Dermis microvascular lymphatic vessel endothelial cell (primary cell): ENCODE results near the gene PC. TPM values are rescaled to one million over a fixed set of nuclear protein-coding genes. Genes with fewer than 3 reads are reported as not detected.
A peak's percentile ranks its signal among the peaks of the same experiment; 100 is the strongest.
"Not testable (repeated sequence)": the region's sequence is repeated elsewhere in the genome, so short reads cannot be mapped to it uniquely, and the experiment has no call there.

Experiments used
- DNase-seq, 2 donors: peaks; one replicate each; pipeline versions ENCODE4 v3.0.0 to v3.0.0-alpha.2; 2010; ENCODE audit warnings: low read depth in 2 of 2
- total RNA-seq: library from RNA; depleted of rRNA; stranded (reverse); fragments of >200 nt; gene quantifications from 2 replicates; pipeline ENCODE4 v1.2.1, GENCODE V29; 2014

The PC gene
- total RNA-seq, 1 donor from 2014 or later, result 9.1 TPM

DNA sequence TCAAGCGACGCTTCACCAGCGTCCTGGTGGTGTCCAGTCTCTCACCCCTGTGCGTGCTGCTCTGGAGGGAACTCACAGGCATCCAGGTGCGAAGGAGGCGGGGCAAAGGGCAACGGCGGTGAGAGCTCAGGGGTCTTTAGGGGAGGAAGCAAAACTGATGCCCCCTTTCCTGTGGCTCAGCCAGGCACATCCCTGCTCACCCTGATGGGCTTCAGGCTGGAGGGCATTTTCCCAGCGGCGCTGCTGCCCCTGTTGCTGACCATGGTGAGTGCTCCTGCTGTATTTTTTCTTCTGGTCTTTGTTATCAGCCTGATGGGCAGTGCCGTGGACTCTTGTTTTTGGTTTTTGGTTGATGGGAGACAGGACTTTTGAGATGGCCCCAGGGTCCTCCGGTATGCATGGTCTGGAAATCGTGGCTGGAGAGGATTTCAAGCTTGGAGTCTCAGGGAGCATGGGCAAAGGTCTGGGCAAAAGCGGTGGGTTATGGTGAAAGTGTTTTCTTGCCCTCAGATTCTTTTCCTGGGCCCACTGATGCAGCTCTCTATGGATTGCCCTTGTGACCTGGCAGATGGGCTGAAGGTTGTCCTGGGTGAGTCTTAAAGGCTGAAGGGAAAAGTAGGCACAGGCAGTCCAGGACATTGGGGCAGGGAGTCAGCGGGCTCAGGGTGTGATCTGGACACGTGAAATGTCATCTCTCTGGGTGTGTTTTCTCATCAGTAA is 114.2 kb downstream of the PC start:
- no peak for DNase-seq

DNA sequence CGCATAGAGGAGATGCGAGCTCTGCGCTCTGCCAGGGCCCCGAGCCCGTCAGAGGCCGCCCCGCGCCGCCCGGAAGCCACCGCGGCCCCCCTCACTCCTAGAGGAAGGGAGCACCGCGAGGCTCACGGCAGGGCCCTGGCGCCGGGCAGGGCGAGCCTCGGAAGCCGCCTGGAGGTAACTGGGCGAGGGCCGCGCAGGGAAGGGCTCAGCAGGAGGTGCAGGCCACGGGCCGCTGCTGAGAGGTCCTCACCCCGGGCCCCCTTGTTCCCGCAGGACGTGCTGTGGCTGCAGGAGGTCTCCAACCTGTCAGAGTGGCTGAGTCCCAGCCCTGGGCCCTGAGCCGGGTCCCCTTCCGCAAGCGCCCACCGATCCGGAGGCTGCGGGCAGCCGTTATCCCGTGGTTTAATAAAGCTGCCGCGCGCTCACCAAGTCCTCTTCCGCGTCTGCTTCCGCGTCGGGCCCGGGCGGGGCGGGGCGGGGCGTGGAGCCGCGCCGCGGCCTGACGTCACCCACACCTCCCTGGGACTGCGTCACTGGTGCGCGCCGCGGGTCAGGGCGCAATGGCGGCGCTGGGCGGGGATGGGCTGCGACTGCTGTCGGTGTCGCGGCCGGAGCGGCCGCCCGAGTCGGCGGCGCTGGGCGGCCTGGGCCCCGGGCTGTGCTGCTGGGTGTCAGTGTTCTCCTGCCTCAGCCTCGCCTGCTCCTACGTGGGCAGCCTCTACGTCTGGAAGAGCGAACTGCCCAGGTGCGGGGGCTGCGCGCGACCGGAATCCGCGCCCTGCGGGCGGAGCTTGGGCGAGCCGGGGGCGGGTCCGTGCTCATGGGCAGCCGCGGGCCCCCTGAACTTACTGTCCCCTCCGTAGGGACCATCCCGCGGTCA is 115.0 kb downstream of the PC start, which contains the start of gene RCE1:
Gene RCE1, plus strand, starts transcription at position 546 of the 880 bp plus-strand sequence. Its CDS starts 15 bp downstream, at position 561.
- DNase-seq, result peak; percentile 59 to 91

DNA sequence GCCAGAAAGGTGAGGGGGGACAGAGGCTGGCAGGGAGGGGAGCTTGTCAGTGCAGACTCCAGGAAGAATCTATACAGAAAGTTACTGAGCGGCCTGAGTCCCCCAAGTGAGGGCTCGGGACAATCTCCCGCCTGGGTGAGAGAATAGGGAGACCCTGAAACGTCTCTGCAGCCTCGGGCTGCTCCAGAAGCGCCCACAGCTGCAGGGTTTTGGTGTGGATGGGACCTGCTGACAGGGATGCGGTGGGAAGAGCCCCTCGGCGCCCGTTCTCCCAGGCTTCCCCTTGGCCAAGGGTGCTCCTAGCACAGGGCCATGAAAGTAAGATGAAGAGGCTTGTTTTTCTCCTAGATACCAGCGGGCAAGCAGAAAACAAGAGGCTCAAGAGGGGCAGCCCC is 115.7 kb downstream of the PC start:
- DNase-seq, result no peak

DNA sequence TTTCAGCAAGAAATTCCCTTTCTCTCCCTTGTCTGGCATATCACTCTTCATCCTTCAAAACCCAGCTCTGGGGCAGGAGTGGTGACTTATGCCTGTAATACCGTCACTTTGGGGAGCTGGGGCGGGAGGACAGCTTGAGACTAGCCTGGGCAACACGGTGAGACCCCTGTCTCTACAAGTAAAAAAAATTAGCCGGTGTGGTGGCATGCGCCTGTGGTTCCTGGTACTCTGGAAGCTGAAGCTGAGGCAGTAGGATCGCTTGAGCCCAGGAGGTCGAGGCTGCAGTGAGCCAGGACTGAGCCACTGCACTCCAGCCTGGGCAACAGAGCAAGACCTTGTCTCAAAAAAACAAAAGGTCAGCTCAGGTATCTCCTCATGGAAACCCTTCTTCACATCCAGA is 116.3 kb downstream of the PC start:
- no peak for DNase-seq

DNA sequence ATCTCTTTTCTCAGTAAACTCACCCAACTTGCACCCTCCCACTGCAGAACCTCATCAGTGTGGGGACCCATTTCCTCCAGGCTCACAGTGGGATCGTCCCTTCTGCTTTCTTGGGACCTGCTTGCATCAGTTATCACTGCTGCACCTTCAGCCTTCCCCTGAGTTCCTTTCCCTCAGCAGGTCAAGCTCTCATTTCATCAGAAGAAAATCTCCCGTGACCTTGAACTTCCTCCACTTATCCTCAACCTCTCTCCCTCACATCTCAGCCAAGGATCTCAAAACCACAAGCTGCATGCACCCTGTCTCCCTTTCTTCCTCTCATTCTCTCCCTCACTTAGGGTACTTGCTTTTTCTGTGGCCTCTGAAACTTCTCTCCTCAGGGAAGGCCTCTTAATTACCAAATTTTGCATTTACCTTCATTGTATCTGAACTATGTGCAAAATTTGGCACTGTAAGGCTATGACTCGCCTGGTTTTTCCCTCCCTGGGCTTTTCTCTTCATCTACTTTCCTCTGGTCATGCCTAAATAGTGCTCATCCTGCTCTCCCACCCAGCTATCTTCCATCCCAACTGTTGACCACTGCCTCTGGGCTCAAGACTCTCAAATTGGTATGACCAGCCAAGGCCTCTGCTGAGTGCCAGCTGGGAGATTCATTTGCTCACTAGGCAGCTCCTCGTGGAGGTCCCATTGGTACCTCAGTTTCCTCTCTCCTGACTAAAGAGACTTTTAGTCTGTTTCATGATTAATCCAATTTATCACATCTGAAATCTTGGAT is 117.7 kb downstream of the PC start:
- no peak for DNase-seq

DNA sequence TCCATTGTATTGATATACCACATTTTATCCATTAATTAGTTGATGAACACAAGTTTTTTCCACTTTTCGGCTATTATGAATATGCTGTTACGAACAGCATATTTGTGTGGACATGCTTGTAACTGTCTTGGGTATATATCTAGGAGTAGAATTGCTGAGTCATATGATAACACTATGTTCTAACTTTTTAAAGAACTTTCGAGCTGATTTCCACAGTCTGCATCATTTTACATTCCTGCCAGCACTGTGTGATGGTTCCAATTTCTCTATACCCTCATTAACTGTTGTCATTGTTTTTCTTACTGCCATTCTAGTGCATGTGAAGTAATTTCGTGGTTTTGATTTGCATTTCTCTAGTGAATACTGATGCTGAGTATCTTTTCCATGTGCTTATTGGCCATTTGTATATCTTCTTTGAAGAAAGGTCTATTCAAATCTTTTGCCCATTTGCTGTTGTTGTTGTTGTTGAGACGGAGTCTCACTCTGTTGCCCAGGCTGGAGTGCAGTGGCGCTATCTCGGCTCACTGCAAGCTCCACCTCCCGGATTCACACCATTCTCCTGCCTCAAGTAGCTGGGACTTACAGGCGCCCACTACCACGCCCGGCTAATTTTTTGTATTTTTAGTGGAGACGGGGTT is 122.3 kb downstream of the PC start:
- DNase-seq, result no peak

DNA sequence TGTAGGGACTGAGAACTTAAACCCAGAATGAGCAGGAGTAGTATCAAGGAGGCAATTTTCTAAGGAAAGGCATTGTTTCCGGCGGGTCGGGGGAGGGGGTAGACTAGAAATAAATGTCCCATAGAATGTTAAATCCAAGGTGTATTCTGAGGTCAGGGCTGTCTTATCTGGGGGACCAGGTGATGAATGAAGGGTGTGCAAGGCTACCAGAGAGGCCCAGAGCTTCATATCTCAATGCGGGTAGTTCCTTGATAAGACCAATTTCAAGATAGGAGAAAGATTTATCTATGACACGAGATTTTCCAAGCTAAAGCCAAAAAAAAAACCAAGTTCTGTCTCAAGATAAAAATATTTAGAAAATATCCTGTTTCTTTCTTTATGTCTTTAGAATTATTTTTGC is 123.2 kb downstream of the PC start:
- DNase-seq, result no peak

DNA sequence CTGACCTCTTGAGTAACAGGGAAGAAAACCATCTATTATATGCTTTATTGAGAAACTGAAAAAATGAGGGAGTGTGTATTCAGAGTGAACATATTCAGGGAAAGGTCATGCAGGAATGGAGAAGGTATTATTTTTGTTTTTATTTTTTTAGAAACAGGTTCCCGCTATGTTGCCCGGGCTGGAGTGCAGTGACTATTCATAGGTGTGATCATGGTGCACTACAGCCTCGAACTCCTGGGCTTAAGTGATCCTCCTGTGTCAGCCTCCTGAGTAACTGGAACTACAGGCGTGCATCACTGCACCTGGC is 123.7 kb downstream of the PC start:
- DNase-seq, result no peak

DNA sequence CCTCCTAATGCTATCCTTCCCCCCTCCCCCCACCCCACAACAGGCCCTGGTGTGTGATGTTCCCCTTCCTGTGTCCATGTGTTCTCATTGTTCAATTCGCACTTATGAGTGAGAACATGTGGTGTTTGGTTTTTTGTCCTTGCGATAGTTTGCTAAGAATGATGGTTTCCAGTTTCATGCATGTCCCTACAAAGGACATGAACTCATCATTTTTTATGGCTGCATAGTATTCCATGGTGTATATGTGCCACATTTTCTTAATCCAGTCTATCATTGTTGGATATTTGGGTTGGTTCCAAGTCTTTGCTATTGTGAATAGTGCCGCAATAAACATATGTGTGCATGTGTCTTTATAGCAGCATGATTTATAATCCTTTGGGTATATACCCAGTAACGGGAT is 133.6 kb downstream of the PC start:
- DNase-seq, result not testable (repeated sequence)

DNA sequence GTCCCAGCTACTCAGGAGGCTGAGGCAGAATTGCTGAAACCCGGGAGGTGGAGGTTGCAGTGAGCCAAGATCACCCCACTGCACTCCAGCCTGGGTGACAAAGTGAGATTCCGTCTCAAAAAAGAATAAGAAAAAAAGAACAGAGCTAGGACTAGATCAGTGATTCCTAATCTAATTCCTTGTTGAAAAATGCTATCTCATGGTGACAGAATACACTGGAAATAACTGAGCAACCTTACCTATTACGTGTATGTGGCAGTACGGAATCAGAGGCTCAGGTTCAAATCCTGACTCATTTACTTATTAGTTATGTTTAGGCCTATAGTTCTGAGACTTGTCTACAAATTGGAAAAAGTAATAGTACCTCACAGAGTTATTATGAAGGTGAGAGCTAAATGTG is 134.5 kb downstream of the PC start:
- DNase-seq, result no peak

DNA sequence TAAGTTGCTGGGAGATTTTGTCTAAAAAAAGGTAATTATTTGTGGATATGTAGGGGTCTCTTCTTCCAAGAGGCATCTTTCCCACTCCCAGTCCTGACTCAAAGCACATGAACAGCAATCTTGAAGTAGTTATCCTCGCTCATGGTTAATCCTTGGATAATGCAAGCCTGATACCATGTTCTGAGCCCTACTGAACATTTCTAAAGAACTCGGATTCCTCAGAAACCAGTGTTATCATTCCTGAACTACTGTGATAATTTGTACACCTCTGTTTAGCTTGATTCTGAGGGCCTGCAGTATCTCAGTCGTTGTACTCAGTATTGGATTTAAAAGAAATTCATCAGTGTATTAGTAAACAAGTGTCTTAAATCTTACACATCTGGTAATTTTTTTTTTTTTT is 137.3 kb downstream of the PC start:
- DNase-seq, result no peak

DNA sequence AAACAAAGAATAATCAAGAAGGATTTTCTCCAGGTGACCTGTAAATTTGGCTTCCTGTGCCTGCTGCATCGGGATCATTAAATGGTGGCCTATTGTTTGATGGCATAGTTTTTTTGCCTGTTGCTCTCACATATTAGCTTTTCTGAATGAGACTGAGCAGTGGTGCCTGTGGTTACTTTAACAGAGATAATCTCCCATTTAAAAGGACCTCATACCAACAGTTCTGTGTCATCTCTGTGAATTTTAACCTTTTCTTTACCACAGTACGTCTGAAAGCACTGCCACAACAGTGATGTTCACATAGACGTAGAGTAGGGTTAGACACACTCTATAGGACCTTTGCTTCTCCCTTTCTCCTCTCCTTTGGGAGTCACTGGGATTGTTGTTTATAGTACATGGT is 137.8 kb downstream of the PC start:
- DNase-seq, result no peak

DNA sequence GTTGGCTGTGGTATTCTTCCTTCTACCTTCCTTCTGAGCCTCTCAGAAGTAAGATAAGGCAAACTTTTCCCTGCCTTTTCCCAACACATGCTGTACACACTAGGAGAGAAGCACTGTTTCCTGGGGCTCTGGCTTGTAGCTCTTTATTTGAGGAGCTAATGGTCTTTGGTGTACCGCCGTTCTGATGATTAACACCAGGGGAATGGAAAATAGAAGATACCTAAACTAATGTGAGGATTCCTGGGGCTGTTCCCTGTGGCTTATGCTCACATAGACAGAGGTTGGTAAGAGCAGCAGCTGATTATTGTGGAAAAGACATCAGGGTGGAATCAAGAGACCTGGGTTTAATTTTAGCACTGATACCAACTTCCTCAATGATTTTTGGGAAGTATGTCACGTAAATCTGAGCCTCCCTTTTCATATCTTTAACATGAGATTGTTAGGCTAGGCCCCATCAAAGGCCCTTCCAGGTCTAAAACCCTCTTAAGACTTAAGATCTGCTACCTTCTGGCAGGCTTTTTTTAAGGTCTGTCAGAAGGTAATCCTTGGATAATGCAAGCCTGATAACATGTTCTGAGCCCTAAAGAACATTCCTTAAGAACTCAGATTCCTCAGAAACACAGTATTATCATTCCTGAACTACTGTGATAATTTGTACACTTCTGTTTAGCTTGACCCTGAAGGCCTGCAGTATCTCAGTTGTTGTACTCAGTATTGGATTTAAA is 139.8 kb downstream of the PC start:
- no peak for DNase-seq

DNA sequence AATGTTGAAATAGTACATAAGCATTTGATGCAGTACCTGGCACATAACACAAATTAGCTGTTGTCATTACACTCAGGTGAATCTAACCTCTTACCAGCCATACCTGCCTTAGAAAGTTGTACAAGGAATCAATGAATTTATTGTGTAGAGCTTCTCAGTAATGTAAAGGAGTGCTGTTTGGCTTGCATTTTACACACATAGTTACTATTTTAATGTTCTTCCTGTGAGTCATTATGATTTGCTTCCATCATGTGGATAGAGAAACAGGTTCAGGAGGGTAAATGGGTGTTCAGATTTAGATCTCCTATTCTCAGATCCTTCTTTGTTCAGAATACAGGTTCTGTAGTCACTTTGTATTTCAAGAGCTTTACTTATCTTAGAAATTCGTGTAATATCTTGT is 142.5 kb downstream of the PC start:
- DNase-seq, result peak; percentile 10 to 44

DNA sequence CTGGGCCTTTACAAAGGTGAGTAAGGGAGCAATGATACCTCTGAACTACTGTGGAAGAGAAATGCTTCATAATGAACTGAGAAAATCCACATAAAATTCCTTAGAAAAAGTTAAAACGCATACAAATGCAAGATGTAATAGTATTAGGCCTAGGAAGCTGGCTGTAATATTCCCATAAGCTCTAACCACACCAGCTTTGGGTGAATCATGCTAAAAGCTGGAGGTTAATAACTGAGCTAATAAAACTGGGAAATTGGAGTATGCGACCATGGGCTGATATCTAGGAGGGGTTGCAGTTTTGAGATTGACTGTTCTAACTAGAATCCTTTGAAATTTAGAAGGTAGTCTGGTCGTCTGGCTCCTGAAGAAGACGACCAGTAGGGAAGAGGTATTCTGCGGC is 143.5 kb downstream of the PC start:
- DNase-seq, result no peak

DNA sequence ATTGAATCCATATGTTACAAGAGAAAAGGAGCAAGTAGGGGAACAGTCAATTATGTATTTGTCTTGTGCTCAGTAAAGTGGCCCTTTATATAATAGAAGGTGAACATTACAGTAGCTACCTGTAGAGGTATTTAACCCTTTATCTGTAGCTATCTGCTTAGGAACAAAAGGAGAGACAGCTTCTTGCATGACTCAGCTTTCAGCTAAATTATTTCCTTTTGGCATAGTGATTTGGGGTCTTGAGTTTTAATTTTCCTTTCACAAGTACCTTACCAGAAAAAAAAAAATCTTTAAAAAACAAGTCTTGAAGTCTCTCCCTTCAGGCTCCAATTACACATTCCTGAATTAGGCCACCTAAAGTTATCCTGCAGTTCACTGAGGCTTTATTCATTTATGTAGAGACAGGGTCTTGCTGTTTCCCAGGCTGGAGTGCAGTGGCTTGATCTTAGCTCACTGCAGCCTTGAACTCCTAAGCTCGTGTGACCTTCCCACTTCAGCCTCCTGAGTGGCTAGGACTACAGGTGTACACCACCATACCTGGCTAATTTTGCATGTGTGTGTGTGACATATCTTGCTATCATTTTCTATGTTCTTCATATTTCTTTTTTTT is 147.5 kb downstream of the PC start:
- DNase-seq, result no peak

DNA sequence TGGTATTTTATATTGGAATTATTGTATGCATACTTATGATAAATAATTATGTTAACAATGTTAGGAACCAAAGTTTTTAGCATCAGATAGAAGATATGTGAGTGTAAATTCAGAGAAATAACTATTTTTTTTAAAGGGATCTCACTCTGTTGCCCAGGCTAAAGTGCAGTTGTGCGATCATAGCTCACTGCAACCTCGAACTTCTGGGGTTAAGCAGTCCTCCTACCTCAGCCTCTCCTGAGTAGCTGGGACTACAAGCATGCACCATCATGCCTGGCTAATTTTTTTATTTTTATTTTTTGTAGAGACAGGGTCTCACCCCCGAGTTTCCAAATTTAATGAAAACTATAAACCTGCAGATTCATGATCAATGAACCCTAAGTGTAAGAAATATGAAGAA is 148.6 kb downstream of the PC start:
- DNase-seq, result no peak

DNA sequence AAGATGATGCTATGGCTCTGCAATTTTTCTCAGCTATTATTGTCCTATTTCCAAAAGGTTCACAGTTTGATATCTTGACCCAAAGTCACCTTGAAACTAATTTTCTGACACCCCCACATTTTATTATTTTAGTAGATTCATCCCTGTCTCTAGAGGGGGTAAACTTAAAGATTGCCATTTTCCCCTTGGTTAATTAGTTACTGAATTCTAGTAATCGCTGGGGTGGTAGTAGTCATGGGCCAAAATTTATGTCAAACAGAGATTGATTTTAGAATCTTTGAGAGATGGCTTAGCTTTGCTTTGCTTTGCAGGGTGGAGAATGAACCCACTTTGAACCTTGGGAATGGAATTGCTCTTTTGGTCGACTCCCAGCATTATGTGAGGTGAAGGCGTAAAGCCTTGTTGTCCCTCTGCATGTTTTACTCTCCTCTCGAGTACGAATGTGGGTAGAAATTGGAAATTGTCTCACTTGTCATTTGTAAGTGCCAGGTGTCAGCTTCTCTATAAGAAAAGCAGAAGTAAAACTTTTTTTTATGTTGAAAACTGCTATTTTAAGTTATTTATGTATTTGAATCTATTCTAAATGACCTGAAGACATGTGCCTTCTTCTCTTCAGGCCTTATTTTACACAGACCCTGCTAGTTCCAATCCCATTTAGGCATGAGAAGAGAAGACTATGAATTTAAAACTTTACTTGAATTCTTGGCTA is 157.3 kb downstream of the PC start:
- no peak for DNase-seq

DNA sequence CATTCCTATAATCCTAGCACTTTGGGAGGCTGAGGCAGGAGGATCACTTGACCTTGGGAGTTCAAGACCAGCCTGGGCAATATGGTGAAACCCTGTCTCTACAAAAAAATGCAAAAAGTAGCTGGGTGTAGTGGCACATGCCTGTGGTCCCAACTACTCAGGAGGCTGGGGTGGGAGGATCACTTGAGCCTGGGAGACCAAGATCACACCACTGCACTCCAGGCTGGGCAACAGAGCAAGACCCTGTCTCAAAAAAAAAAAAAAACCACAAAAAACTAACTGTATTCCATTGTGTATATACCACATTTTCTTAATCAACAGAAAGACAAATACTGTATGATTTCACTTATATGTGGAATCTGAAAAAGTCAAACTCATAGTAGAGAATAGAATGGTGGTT is 158.4 kb downstream of the PC start:
- not testable (repeated sequence) for DNase-seq
